GM12872 (cell line): ENCODE measurements around the gene PGF.

Experiments
- CTCF ChIP-seq: IDR thresholded peaks from 3 replicates; pipeline ENCODE4 v1.5.1; 2011; ENCODE audit warnings: low read depth, mild to moderate bottlenecking, low read length, moderate library complexity; ENCODE audit not compliant: insufficient read depth

Gene PGF

GRCh38 chr14:74985806-74986205 lies 30.4 kb upstream of the PGF start:
- no peak for TF ChIP-seq CTCF

GRCh38 chr14:74985028-74985310 lies 29.6 kb upstream of the PGF start:
- TF ChIP-seq CTCF: no peak

- TF ChIP-seq CTCF: no peak
These were observed 29.0 kb upstream of the PGF start for GRCh38 chr14:74984236-74985027.

GRCh38 chr14:74983343-74983742 lies 27.9 kb upstream of the PGF start:
- no peak for TF ChIP-seq CTCF

GRCh38 chr14:74982661-74983060 lies 27.3 kb upstream of the PGF start:
- TF ChIP-seq CTCF: no peak

- TF ChIP-seq CTCF: no peak
These were observed 26.4 kb upstream of the PGF start for GRCh38 chr14:74981833-74982232.

GRCh38 chr14:74981462-74981782 lies 26.0 kb upstream of the PGF start:
- no peak for TF ChIP-seq CTCF
